Measurements from ENCODE around the gene ENDOG.

- TF ChIP-seq CTCF (IDR thresholded peaks at IDR 0.05) (no peak), POLR2A (IDR thresholded peaks at IDR 0.05) (no peak)
Observed at GRCh38 chr9:128862401-128862851, 44.1 kb downstream of the ENDOG start.

Data from breast epithelium (tissue), 3 donors.